HEK293 (cell line): Measurements from ENCODE around the gene COL5A2.

ENCODE experiments used
- CTCF ChIA-PET: fragments of 350-600 bp; formaldehyde crosslinking; extraction: SDS; loops from one replicate; lab custom pipeline; 2021; ENCODE audit warnings: antibody characterized with exemption; lab: Yijun Ruan, JAX
- POLR2A ChIA-PET: fragments of 300-600 bp; formaldehyde crosslinking; extraction: SDS; loops from one replicate; lab custom pipeline; 2020; ENCODE audit warnings: antibody characterized with exemption, inconsistent platforms; lab: Yijun Ruan, JAX
- H3K27ac ChIP-seq: fragments of 200-500 bp; sonication (Bioruptor generic); 2 replicates; pipeline ENCODE4 v1.5.1; 2014; ENCODE audit warnings: low read depth, low read length, control low read depth, inconsistent platforms; ENCODE audit errors: extremely low read depth
- H3K36me3 ChIP-seq, 2 experiments: fragments of 200-500 bp in 1 of 2; sonication (Bioruptor generic) in 1 of 2; 1 replicate in 1 of 2; 2 replicates in 1 of 2; pipeline ENCODE4 v1.5.1; 2014 to 2017; ENCODE audit warnings: inconsistent platforms in 2 of 2, low read length in 2 of 2; ENCODE audit not compliant: control insufficient read depth in 2 of 2, insufficient read depth in 1 of 2
- H3K4me1 ChIP-seq: fragments of 200-500 bp; sonication (Bioruptor generic); 2 replicates; pipeline ENCODE4 v1.5.1; 2014; ENCODE audit warnings: mild to moderate bottlenecking, low read length, inconsistent platforms; ENCODE audit not compliant: control insufficient read depth, insufficient read depth
- H3K4me3 ChIP-seq: 2 replicates; pipeline ENCODE4 v1.5.1; 2011; ENCODE audit warnings: low read depth, mild to moderate bottlenecking, control low read depth, low read length, moderate library complexity
- H3K9me3 ChIP-seq: fragments of 200-500 bp; sonication (Bioruptor generic); 2 replicates; pipeline ENCODE4 v1.5.1; 2014; ENCODE audit warnings: low read depth, low read length, inconsistent platforms; ENCODE audit not compliant: control insufficient read depth, insufficient read depth
- MYNN ChIP-seq: fragments of 450-650 bp; formaldehyde crosslinking; IDR thresholded peaks from 2 replicates; pipeline ENCODE4 v1.5.1; 2016; ENCODE audit warnings: missing biosample characterization, missing genetic modification characterization, borderline replicate concordance
- SCRT2 ChIP-seq: fragments of 450-650 bp; formaldehyde crosslinking; IDR thresholded peaks from 2 replicates; pipeline ENCODE4 v1.5.1; 2016; ENCODE audit warnings: missing biosample characterization, missing genetic modification characterization
- YY1 ChIP-seq: fragments of 450-650 bp; formaldehyde crosslinking; IDR thresholded peaks from 2 replicates; pipeline ENCODE4 v1.5.1; 2018; ENCODE audit warnings: missing biosample characterization, missing genetic modification characterization
- YY2 ChIP-seq: fragments of 450-650 bp; formaldehyde crosslinking; IDR thresholded peaks from 2 replicates; pipeline ENCODE4 v1.5.1; 2016; ENCODE audit warnings: missing biosample characterization, missing genetic modification characterization
- ZBTB7A ChIP-seq: fragments of 450-650 bp; formaldehyde crosslinking; IDR thresholded peaks from 2 replicates; pipeline ENCODE4 v1.5.1; 2016; ENCODE audit warnings: low read depth, missing biosample characterization, missing genetic modification characterization
- ZEB2 ChIP-seq: fragments of 450-650 bp; formaldehyde crosslinking; IDR thresholded peaks from 2 replicates; pipeline ENCODE4 v1.5.1; 2016; ENCODE audit warnings: missing biosample characterization, missing genetic modification characterization
- ZNF335 ChIP-seq: fragments of 450-650 bp; formaldehyde crosslinking; conservative IDR thresholded peaks from 2 replicates; pipeline ENCODE4 v1.5.1; 2016; ENCODE audit warnings: missing biosample characterization, missing genetic modification characterization
- ZNF423 ChIP-seq: fragments of 450-650 bp; formaldehyde crosslinking; IDR thresholded peaks from 2 replicates; pipeline ENCODE4 v1.5.1; 2016; ENCODE audit warnings: missing biosample characterization, missing genetic modification characterization
- ZNF473 ChIP-seq: fragments of 450-650 bp; formaldehyde crosslinking; IDR thresholded peaks from 2 replicates; pipeline ENCODE4 v1.5.1; 2017; ENCODE audit warnings: missing biosample characterization, missing genetic modification characterization
- ZNF488 ChIP-seq: fragments of 450-650 bp; formaldehyde crosslinking; IDR thresholded peaks from 2 replicates; pipeline ENCODE4 v1.5.1; 2016; ENCODE audit warnings: missing biosample characterization, missing genetic modification characterization
- ZNF600 ChIP-seq: fragments of 450-650 bp; formaldehyde crosslinking; IDR thresholded peaks from 2 replicates; pipeline ENCODE4 v1.5.1; 2016; ENCODE audit warnings: missing biosample characterization, missing genetic modification characterization
- ZNF654 ChIP-seq: fragments of 450-650 bp; formaldehyde crosslinking; IDR thresholded peaks from 2 replicates; pipeline ENCODE4 v1.5.1; 2016; ENCODE audit warnings: low read depth, missing biosample characterization, missing genetic modification characterization
- ZNF660 ChIP-seq: fragments of 450-650 bp; IDR thresholded peaks from 2 replicates; pipeline ENCODE4 v1.5.1; 2018; ENCODE audit warnings: missing biosample characterization, mild to moderate bottlenecking, missing genetic modification characterization
- ZNF707 ChIP-seq: fragments of 450-650 bp; formaldehyde crosslinking; IDR thresholded peaks from 2 replicates; pipeline ENCODE4 v1.5.1; 2016; ENCODE audit warnings: missing biosample characterization, missing genetic modification characterization
- ZNF747 ChIP-seq: fragments of 450-650 bp; formaldehyde crosslinking; IDR thresholded peaks from 2 replicates; pipeline ENCODE4 v1.5.1; 2016; ENCODE audit warnings: missing biosample characterization, missing genetic modification characterization
- ZNF785 ChIP-seq: fragments of 450-650 bp; formaldehyde crosslinking; IDR thresholded peaks from 2 replicates; pipeline ENCODE4 v1.5.1; 2016; ENCODE audit warnings: missing biosample characterization, missing genetic modification characterization
- TF ChIP-seq, protein P1 (sequence below): fragments of 450-650 bp; formaldehyde crosslinking; IDR thresholded peaks from 2 replicates; pipeline ENCODE4 v1.5.1; 2016; ENCODE audit warnings: missing biosample characterization, missing genetic modification characterization, borderline replicate concordance

The COL5A2 gene

GRCh38 chr2:189018631-189019030, 160.9 kb downstream of the COL5A2 start (continued):
- TF ChIP-seq SCRT2 (tag by site-specific recombination) (no peak), YY1 (tag by site-specific recombination) (no peak), MYNN (tag by site-specific recombination) (no peak), ZBTB7A (no peak)

- Histone ChIP-seq H3K4me3 (no peak overlapping the region), H3K27ac (no peak overlapping the region), H3K4me1 (no peaks in the 10 kb centered on the region), H3K9me3 (no peaks in the 10 kb centered on the region), H3K36me3 (no peaks in the 10 kb centered on the region)
- TF ChIP-seq ZNF335 (tag by site-specific recombination) (no peak), ZNF423 (tag by site-specific recombination) (no peak)
- POLR2A ChIA-PET = no interaction called here
- CTCF ChIA-PET = interaction anchor here (1.7 kb wide), 1 partner anchor 9 kb away, joined by 5 read pairs; no protein-coding TSS in a partner anchor
Measured at GRCh38 chr2:189016311-189016861, 163.2 kb downstream of the COL5A2 start.

GRCh38 chr2:189015359-189015758, 164.2 kb downstream of the COL5A2 start:
- POLR2A ChIA-PET = no interaction called here
- TF ChIP-seq ZNF600 (tag by site-specific recombination) (no peak), ZNF335 (tag by site-specific recombination) (no peak), ZEB2 (tag by site-specific recombination) (no peak), ZNF707 (tag by site-specific recombination) (no peak), ZNF747 (tag by site-specific recombination) (no peak), ZNF654 (no peak)
- TF ChIP-seq, all 188 proteins: peak for 0
- H3K27ac ChIP-seq = no peak overlapping the region
- H3K4me3 ChIP-seq = no peak overlapping the region
- H3K36me3 ChIP-seq = no peaks in the 10 kb centered on the region
- CTCF ChIA-PET = no interaction called here
- H3K4me1 ChIP-seq = no peaks in the 10 kb centered on the region
- no peaks in the 10 kb centered on the region for H3K9me3 ChIP-seq

DNA sequence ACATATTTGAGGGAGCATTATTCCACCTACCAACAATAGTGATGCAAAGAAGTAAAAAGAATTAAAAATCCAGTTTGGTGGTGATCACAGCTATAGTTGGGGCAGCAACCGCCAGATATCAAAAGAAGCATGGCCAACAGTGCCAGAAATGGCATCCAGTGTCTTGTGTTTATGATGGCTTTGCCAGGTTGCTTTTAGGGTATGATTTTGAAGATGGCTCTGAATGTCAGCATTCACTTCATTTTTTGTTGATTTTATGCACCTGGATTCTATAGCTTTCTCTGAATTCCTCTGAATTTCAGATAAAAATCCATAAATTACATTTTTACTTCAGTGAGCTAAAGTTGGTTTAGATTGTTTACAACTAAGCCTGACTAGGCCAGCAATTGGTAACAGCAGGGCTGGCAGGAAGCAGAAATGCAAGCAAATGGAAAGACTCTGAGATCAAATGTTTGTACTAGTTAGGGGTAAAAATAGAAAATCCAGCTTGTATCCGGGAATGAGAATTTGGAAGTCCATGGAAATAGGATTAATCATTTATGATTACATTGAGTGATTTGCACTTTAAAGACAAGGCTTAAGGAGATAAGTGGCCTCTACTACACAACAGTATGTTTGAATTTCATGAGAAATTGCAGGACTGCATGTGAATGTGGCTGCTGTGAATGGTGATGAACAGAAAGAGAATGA, 165.0 kb downstream of the COL5A2 start:
- CTCF ChIA-PET = interaction anchor here (0.6 kb wide), 1 partner anchor 9 kb away, joined by 3 read pairs; no protein-coding TSS in a partner anchor
- POLR2A ChIA-PET = no interaction called here
- Histone ChIP-seq H3K27ac (no peak overlapping the region), H3K36me3 (no peaks in the 10 kb centered on the region), H3K4me3 (no peak overlapping the region), H3K4me1 (no peaks in the 10 kb centered on the region), H3K9me3 (no peaks in the 10 kb centered on the region)
- no peak for TF ChIP-seq ZNF660 (tag by site-specific recombination)
- no peak for TF ChIP-seq YY2 (tag by site-specific recombination)

GRCh38 chr2:189013671-189014448, 165.7 kb downstream of the COL5A2 start:
- Histone ChIP-seq H3K4me3 (no peak overlapping the region), H3K27ac (no peak overlapping the region), H3K36me3 (no peaks in the 10 kb centered on the region), H3K4me1 (no peaks in the 10 kb centered on the region), H3K9me3 (no peaks in the 10 kb centered on the region)
- ChIA-PET POLR2A (no interaction called here), CTCF (interaction anchor here (0.6 kb wide), 2 partner anchors 10 to 19 kb away, joined by 3 read pairs; no protein-coding TSS in a partner anchor)
- TF ChIP-seq ZNF488 (tag by site-specific recombination) = no peak
- TF ChIP-seq ZNF785 (tag by site-specific recombination) = no peak
- TF ChIP-seq, protein P1, sequence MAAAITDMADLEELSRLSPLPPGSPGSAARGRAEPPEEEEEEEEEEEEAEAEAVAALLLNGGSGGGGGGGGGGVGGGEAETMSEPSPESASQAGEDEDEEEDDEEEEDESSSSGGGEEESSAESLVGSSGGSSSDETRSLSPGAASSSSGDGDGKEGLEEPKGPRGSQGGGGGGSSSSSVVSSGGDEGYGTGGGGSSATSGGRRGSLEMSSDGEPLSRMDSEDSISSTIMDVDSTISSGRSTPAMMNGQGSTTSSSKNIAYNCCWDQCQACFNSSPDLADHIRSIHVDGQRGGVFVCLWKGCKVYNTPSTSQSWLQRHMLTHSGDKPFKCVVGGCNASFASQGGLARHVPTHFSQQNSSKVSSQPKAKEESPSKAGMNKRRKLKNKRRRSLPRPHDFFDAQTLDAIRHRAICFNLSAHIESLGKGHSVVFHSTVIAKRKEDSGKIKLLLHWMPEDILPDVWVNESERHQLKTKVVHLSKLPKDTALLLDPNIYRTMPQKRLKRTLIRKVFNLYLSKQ = no peak
- no peak for TF ChIP-seq ZNF473
